ENCODE measurements around the gene ADAM10. TPM values are rescaled to one million over a fixed set of nuclear protein-coding genes. Genes with fewer than 3 reads are reported as not detected.

ADAM10 gene
- total and polyA plus RNA-seq, 8 donors, result 6.1 to 96.2 (median 32.2) TPM

DNA sequence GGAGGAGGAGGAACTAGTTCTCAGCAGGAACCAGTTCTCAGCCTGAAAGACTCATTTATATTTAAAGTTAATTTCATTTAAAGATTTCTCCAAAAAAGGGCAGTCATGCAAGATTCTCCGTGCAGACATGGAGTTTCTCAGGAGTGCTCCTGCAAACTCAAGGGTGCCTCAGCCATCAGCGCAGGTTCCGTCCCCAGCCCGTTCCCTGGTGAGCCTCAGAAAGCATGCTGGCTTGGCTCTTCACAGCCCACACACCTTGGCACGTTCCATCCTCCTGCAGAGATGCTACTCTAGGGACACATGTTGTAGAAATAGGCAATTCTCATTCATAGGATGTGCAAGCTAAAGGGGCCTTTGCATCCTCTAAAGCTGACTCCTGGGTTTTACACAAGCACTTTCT, 194.7 kb downstream of the ADAM10 start:
- no peak overlapping the region for H3K4me3 ChIP-seq
- H3K4me1 ChIP-seq, result no peaks in the 10 kb centered on the region
- 73 to 94% methylated on average over 5 of the region's 5 CpGs for WGBS, 2 donors
- intact Hi-C loops (cut with DNase I), result no loop called here
- no peak overlapping the region for H3K27ac ChIP-seq
- DNase-seq, result no peak
- TF ChIP-seq, protein P1, sequence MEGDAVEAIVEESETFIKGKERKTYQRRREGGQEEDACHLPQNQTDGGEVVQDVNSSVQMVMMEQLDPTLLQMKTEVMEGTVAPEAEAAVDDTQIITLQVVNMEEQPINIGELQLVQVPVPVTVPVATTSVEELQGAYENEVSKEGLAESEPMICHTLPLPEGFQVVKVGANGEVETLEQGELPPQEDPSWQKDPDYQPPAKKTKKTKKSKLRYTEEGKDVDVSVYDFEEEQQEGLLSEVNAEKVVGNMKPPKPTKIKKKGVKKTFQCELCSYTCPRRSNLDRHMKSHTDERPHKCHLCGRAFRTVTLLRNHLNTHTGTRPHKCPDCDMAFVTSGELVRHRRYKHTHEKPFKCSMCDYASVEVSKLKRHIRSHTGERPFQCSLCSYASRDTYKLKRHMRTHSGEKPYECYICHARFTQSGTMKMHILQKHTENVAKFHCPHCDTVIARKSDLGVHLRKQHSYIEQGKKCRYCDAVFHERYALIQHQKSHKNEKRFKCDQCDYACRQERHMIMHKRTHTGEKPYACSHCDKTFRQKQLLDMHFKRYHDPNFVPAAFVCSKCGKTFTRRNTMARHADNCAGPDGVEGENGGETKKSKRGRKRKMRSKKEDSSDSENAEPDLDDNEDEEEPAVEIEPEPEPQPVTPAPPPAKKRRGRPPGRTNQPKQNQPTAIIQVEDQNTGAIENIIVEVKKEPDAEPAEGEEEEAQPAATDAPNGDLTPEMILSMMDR (IDR thresholded peaks at IDR 0.05), result no peak
- no peaks in the 10 kb centered on the region for H3K27me3 ChIP-seq
- no peak for FAIRE-seq
- ATAC-seq, result no peak
- no peaks in the 10 kb centered on the region for H3K36me3 ChIP-seq
- H3K9me3 ChIP-seq, result no peaks in the 10 kb centered on the region

DNA sequence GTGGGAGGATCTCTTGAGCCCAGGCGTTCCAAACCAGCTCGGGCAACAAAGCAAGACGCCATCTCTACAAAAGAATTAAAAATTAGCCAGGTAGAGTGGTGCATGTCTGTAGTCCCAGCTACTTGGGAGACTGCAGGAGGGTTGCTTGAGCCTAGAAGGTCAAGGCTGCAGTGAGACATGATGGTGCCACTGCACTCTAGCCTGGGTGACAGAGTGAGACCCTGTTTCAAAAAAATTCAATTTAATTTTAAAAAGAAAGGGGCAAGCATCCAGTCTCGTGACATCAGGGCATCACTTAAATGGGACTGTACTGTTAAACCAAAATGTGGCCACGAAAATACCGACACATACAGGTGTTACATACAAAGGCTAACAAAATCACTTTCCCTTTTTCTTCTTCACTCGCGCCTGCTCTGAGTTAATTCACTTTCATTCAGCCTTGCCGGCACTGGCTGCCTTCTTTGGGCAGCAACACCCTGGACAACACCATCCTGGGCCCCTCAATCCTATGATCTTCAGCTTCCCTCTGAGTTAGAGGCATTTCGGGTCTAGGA, 196.1 kb downstream of the ADAM10 start:
- no peaks in the 10 kb centered on the region for H3K36me3 ChIP-seq
- DNase-seq (no peak), FAIRE-seq (no peak), ATAC-seq (no peak)
- no peak overlapping the region for H3K27ac ChIP-seq
- H3K4me3 ChIP-seq, result no peak overlapping the region
- WGBS, 2 donors, result 92 to 93% methylated on average over 10 of the region's 10 CpGs
- H3K27me3 ChIP-seq, result no peaks in the 10 kb centered on the region
- intact Hi-C loops (cut with DNase I), result no loop called here
- H3K9me3 ChIP-seq, result no peaks in the 10 kb centered on the region
- TF ChIP-seq, protein P1 (IDR thresholded peaks at IDR 0.05), result no peak
- H3K4me1 ChIP-seq, result no peaks in the 10 kb centered on the region

DNA sequence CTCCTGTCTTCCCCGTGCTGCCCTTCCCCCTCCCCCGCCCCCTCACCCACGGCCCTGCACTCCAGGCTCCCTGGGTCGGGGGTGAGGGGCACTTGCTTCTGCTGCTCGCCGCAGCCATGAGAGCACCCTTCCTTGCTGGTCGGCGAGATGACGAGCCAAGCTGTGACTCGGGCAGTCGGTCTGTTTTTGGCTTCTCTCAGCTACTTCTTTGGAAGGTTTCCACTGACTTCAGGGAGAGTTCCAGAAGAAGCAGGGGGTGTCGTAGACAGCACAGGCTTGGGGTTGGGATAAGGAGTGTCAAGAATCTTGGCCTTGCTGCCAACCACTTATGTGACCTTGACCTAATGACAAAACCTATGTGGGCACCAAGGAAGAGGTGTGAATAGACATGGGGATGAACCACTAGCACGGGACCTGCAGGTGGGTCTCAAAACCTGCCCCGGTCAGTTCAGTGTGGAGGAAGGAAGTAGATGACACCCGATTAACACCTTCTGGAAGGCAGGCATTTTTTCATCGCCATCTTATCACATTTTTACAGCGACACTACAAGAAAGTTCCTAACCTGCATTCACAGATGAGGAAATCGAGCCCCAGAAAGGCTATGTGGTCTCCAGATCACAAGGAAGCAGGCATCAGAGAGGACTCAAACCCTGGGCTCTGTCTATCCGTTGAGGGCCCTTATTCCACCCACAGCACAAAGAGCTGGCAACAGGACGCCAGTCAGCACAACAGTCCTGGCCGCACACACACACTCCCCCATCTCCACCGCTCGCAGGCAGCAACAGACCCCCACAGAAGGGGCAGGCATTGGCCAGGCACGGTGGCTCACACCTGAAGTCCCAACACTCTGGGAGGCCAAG, 196.8 kb downstream of the ADAM10 start:
- H3K27me3 ChIP-seq, result no peaks in the 10 kb centered on the region
- H3K36me3 ChIP-seq, result no peaks in the 10 kb centered on the region
- no peaks in the 10 kb centered on the region for H3K9me3 ChIP-seq
- no peak for ATAC-seq
- FAIRE-seq, result no peak
- intact Hi-C loops (cut with DNase I), result no loop called here
- DNase-seq, result no peak
- TF ChIP-seq, protein P1 (IDR thresholded peaks at IDR 0.05), result no peak
- no peak overlapping the region for H3K4me3 ChIP-seq
- no peak overlapping the region for H3K27ac ChIP-seq
- WGBS, 2 donors, result 85% methylated on average over 24 of the region's 24 CpGs
- H3K4me1 ChIP-seq, result no peaks in the 10 kb centered on the region

DNA sequence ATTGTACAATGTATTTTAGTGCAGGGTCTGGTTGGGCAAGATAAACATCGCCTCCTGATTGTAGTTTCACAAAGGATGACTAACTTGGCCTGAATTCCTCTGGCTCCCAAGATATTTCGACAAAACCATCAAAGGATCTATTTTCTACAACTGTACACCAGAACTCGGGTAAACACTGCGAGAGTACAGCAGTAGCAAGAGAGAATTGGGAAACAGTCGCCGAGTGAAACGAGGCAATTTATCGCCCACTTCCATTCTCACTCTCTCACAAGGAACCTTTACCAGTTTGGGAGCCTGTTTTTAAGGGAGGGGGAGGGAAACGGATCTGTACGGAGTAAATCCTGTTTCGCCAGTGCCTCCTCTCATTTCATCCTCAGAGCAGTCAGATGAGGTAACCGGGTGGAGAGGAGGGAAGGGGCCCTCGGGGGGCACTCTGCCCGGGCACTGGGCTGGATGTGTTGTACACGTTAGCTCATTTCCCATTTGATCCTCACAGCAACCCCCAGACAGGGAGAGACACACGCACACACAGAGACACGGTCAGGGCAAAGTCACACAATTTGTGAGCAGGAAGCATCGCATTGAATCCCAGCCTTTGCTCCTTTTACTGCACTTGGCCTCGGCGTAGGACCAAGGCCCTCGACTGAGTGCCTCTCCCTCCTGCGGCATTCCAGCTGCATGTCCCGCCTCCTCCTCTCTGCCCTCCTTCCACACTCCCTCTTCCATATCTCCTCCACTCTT, 197.6 kb downstream of the ADAM10 start:
- ATAC-seq (peak in 3 of 4 donors; percentile 12 to 50 (median 35)), DNase-seq (no peak)
- TF ChIP-seq, protein P1 (IDR thresholded peaks at IDR 0.05), result no peak

More for the DNA sequence above, 197.6 kb downstream of the ADAM10 start:
- no peaks in the 10 kb centered on the region for H3K9me3 ChIP-seq
- no peak overlapping the region for H3K4me3 ChIP-seq
- H3K36me3 ChIP-seq, result no peaks in the 10 kb centered on the region
- WGBS, 2 donors, result 73 to 75% methylated on average over 23 of the region's 23 CpGs
- H3K27me3 ChIP-seq, result no peaks in the 10 kb centered on the region
- H3K4me1 ChIP-seq, result peaks cover 0 to 3% (median 0%) of the 10 kb centered on the region in 3 donors
- intact Hi-C loops (cut with DNase I), result no loop called here
- no peak overlapping the region for H3K27ac ChIP-seq
- no peak for FAIRE-seq

All from pancreas (tissue), 10 donors.